ENCODE results near the gene SLC39A6. TPM values are rescaled to one million over a fixed set of nuclear protein-coding genes. Genes with fewer than 3 reads are reported as not detected.

The SLC39A6 gene
- 10 to 100 TPM in 2 of 3 donors, 1 to 10 TPM in 1; 6.6 to 23.3 (median 10.3) TPM for total RNA-seq
- long read RNA-seq, donor 1, transcript SLC39A6-204 (10 exons, 3,003 nt), result minor isoform, 5 of 32 reads
- long read RNA-seq, donor 1, transcript SLC39A6-201 (10 exons, 3,543 nt), result major isoform, 21 of 32 reads
- long read RNA-seq, donor 1, partial matches to known transcripts, result 2 of 32 reads
- long read RNA-seq, donor 1, other reads (novel, unspliced or antisense), result 4 of 32 reads
- long read RNA-seq, donor 2, partial matches to known transcripts, result 7 of 10 reads
- long read RNA-seq, donor 2, other reads (novel, unspliced or antisense), result 0 of 10 reads

- intact Hi-C loops (cut with DNase I, micrococcal nuclease), result no loop called here
- no peak for TF ChIP-seq CTCF (IDR thresholded peaks at IDR 0.05)
- ATAC-seq (peak; percentile 97), DNase-seq (peak; percentile 96 to 98 (median 97))
- Histone ChIP-seq H3K36me3 (ENCODE audit: low read depth) (no peaks in the 10 kb centered on the region), H3K9me3 (no peaks in the 10 kb centered on the region), H3K4me3 (peak within 1 kb of the TSS; percentile 52), H3K4me1 (ENCODE audit: low read depth) (peaks cover 16% of the 10 kb centered on the region)
Observed at GRCh38 chr18:36129300-36130038, at the start of gene SLC39A6, which contains the start of gene ELP2. Gene SLC39A6, minus strand, starts transcription at chr18:36129340. Its CDS starts 2,333 bp downstream, at chr18:36127007. Gene ELP2, plus strand, starts transcription at chr18:36129899. Its CDS starts 35 bp downstream, at chr18:36129934.

GRCh38 chr18:36177913-36178312 is 48.8 kb upstream of the SLC39A6 start:
- no peak for ATAC-seq
- no peak for DNase-seq
- Histone ChIP-seq H3K4me3 (no peak overlapping the region), H3K9me3 (no peaks in the 10 kb centered on the region), H3K4me1 (ENCODE audit: low read depth) (peaks cover 15% of the 10 kb centered on the region), H3K36me3 (ENCODE audit: low read depth) (no peaks in the 10 kb centered on the region)
- intact Hi-C loops (cut with DNase I, micrococcal nuclease), result no loop called here
- TF ChIP-seq CTCF (IDR thresholded peaks at IDR 0.05), result no peak

GRCh38 chr18:36176711-36177110 is 47.6 kb upstream of the SLC39A6 start:
- Histone ChIP-seq H3K9me3 (no peaks in the 10 kb centered on the region), H3K4me1 (ENCODE audit: low read depth) (peaks cover 15% of the 10 kb centered on the region), H3K36me3 (ENCODE audit: low read depth) (no peaks in the 10 kb centered on the region), H3K4me3 (no peak overlapping the region)
- ATAC-seq (no peak), DNase-seq (no peak)
- intact Hi-C loops (cut with DNase I, micrococcal nuclease), result no loop called here
- no peak for TF ChIP-seq CTCF (IDR thresholded peaks at IDR 0.05)

GRCh38 chr18:36176177-36176584 is 47.0 kb upstream of the SLC39A6 start:
- H3K4me1 ChIP-seq (ENCODE audit: low read depth), result peaks cover 15% of the 10 kb centered on the region
- intact Hi-C loops (cut with DNase I, micrococcal nuclease), result no loop called here
- no peak overlapping the region for H3K4me3 ChIP-seq
- ATAC-seq, result peak; percentile 99
- DNase-seq, result peak; percentile 83 to 91 (median 84)
- TF ChIP-seq CTCF (IDR thresholded peaks at IDR 0.05), result no peak
- H3K9me3 ChIP-seq, result no peaks in the 10 kb centered on the region
- no peaks in the 10 kb centered on the region for H3K36me3 ChIP-seq (ENCODE audit: low read depth)

GRCh38 chr18:36175481-36175880 is 46.3 kb upstream of the SLC39A6 start:
- Histone ChIP-seq H3K4me3 (no peak overlapping the region), H3K36me3 (ENCODE audit: low read depth) (no peaks in the 10 kb centered on the region), H3K4me1 (ENCODE audit: low read depth) (peaks cover 15% of the 10 kb centered on the region), H3K9me3 (no peaks in the 10 kb centered on the region)
- DNase-seq (no peak), ATAC-seq (no peak)
- intact Hi-C loops (cut with DNase I, micrococcal nuclease), result no loop called here
- no peak for TF ChIP-seq CTCF (IDR thresholded peaks at IDR 0.05)
